HAP-1 (cell line): Measurements from ENCODE around the gene PPIF.

ENCODE experiments used
- DNase-seq, 2 experiments: peaks; one replicate each; pipeline ENCODE4 v3.0.0-alpha.2; 2016 to 2020; ENCODE audit warnings: low spot score in 2 of 2
- H3K27me3 ChIP-seq: fragments of 250-450 bp; sonication (Bioruptor Pico); 2 replicates; pipeline ENCODE4 v1.5.1; 2020; ENCODE audit warnings: low read depth, mild to moderate bottlenecking, moderate library complexity
- H3K36me3 ChIP-seq: fragments of 250-450 bp; sonication (Bioruptor Pico); replicated peaks from 2 replicates; pipeline ENCODE4 v1.5.1; 2020; ENCODE audit warnings: mild to moderate bottlenecking
- H3K4me1 ChIP-seq: fragments of 250-450 bp; sonication (Bioruptor Pico); 2 replicates; pipeline ENCODE4 v1.5.1; 2020; ENCODE audit warnings: mild to moderate bottlenecking
- H3K4me3 ChIP-seq: fragments of 250-450 bp; sonication (Bioruptor Pico); 2 replicates; pipeline ENCODE4 v1.5.1; 2020; ENCODE audit warnings: mild to moderate bottlenecking, moderate library complexity
- H3K9me3 ChIP-seq: fragments of 250-450 bp; sonication (Bioruptor Pico); 2 replicates; pipeline ENCODE4 v1.5.1; 2020; ENCODE audit warnings: mild to moderate bottlenecking, moderate library complexity
- in situ Hi-C: fragments of 300-500 bp; cut with MboI; formaldehyde crosslinking; loops from 3 replicates; pipeline ENCODE4 v1.14.3; 2020; ENCODE audit warnings: low sequenced_read_pairs, inconsistent platforms, mixed read lengths

Gene PPIF

GRCh38 chr10:79381804-79382221, 34.5 kb downstream of the PPIF start:
- no peaks in the 10 kb centered on the region for H3K27me3 ChIP-seq
- no peaks in the 10 kb centered on the region for H3K9me3 ChIP-seq
- in situ Hi-C loops, result loop anchor here (25.0 kb wide), 1 partner anchor 555 kb away; the partner anchor contains the start of gene SFTPD
- no peaks in the 10 kb centered on the region for H3K36me3 ChIP-seq
- DNase-seq, result peak in 1 of 2 experiments; percentile 4
- no peaks in the 10 kb centered on the region for H3K4me1 ChIP-seq
- H3K4me3 ChIP-seq, result no peak overlapping the region

- Histone ChIP-seq H3K4me1 (no peaks in the 10 kb centered on the region), H3K36me3 (no peaks in the 10 kb centered on the region), H3K4me3 (no peak overlapping the region), H3K9me3 (no peaks in the 10 kb centered on the region), H3K27me3 (no peaks in the 10 kb centered on the region)
- peak in 1 of 2 experiments; percentile 5 for DNase-seq
- in situ Hi-C loops, result loop anchor here (25.0 kb wide), 1 partner anchor 555 kb away; the partner anchor contains the start of gene SFTPD
Observed at GRCh38 chr10:79382491-79382941, 35.2 kb downstream of the PPIF start.

GRCh38 chr10:79383974-79384606, 36.8 kb downstream of the PPIF start:
- H3K4me3 ChIP-seq, result no peak overlapping the region
- no peaks in the 10 kb centered on the region for H3K9me3 ChIP-seq
- H3K27me3 ChIP-seq, result no peaks in the 10 kb centered on the region
- no peaks in the 10 kb centered on the region for H3K36me3 ChIP-seq
- peak in 1 of 2 experiments; percentile 4 for DNase-seq
- no peaks in the 10 kb centered on the region for H3K4me1 ChIP-seq
- in situ Hi-C loops, result loop anchor here (25.0 kb wide), 1 partner anchor 553 kb away; the partner anchor contains the start of gene SFTPD

- Histone ChIP-seq H3K36me3 (no peaks in the 10 kb centered on the region), H3K9me3 (no peaks in the 10 kb centered on the region), H3K4me3 (no peak overlapping the region), H3K27me3 (no peaks in the 10 kb centered on the region), H3K4me1 (no peaks in the 10 kb centered on the region)
- DNase-seq, result peak in 1 of 2 experiments; percentile 1
- in situ Hi-C loops, result loop anchor here (25.0 kb wide), 1 partner anchor 552 kb away; the partner anchor contains the start of gene SFTPD
Observed at GRCh38 chr10:79384773-79385391, 37.6 kb downstream of the PPIF start.

- H3K4me1 ChIP-seq, result no peaks in the 10 kb centered on the region
- peak in 1 of 2 experiments; percentile 3 for DNase-seq
- in situ Hi-C loops, result loop anchor here (25.0 kb wide), 1 partner anchor 552 kb away; the partner anchor contains the start of gene SFTPD
- H3K36me3 ChIP-seq, result no peaks in the 10 kb centered on the region
- H3K27me3 ChIP-seq, result no peaks in the 10 kb centered on the region
- no peak overlapping the region for H3K4me3 ChIP-seq
- no peaks in the 10 kb centered on the region for H3K9me3 ChIP-seq
Observed at GRCh38 chr10:79385392-79385795, 38.1 kb downstream of the PPIF start.

- no peak overlapping the region for H3K4me3 ChIP-seq
- DNase-seq, result peak in 1 of 2 experiments; percentile 12
- in situ Hi-C loops, result loop anchor here (25.0 kb wide), 1 partner anchor 551 kb away; the partner anchor contains the start of gene SFTPD
Observed at GRCh38 chr10:79385804-79386531, 38.7 kb downstream of the PPIF start.

GRCh38 chr10:79386637-79387465, 39.6 kb downstream of the PPIF start:
- in situ Hi-C loops, result loop anchor here (25.0 kb wide), 1 partner anchor 550 kb away; the partner anchor contains the start of gene SFTPD
- no peak overlapping the region for H3K4me3 ChIP-seq
- H3K4me1 ChIP-seq, result no peaks in the 10 kb centered on the region
- peak in 1 of 2 experiments; percentile 4 for DNase-seq
- H3K9me3 ChIP-seq, result no peaks in the 10 kb centered on the region
- H3K27me3 ChIP-seq, result no peaks in the 10 kb centered on the region
- no peaks in the 10 kb centered on the region for H3K36me3 ChIP-seq

More at GRCh38 chr10:79385804-79386531, 38.7 kb downstream of the PPIF start:
- no peaks in the 10 kb centered on the region for H3K36me3 ChIP-seq
- no peaks in the 10 kb centered on the region for H3K9me3 ChIP-seq
- no peaks in the 10 kb centered on the region for H3K4me1 ChIP-seq
- H3K27me3 ChIP-seq, result no peaks in the 10 kb centered on the region

- H3K4me3 ChIP-seq, result no peak overlapping the region
- H3K4me1 ChIP-seq, result no peaks in the 10 kb centered on the region
- no peaks in the 10 kb centered on the region for H3K9me3 ChIP-seq
- H3K27me3 ChIP-seq, result no peaks in the 10 kb centered on the region
- in situ Hi-C loops, result loop anchor here (25.0 kb wide), 1 partner anchor 550 kb away; the partner anchor contains the start of gene SFTPD
- peak in 1 of 2 experiments; percentile 2 for DNase-seq
- H3K36me3 ChIP-seq, result no peaks in the 10 kb centered on the region
Observed at GRCh38 chr10:79387466-79387973, 40.3 kb downstream of the PPIF start.

GRCh38 chr10:79387974-79388850, 40.9 kb downstream of the PPIF start:
- no peaks in the 10 kb centered on the region for H3K27me3 ChIP-seq
- in situ Hi-C loops, result loop anchor here (25.0 kb wide), 1 partner anchor 549 kb away; the partner anchor contains the start of gene SFTPD
- H3K4me3 ChIP-seq, result no peak overlapping the region
- H3K4me1 ChIP-seq, result no peaks in the 10 kb centered on the region
- H3K9me3 ChIP-seq, result no peaks in the 10 kb centered on the region
- DNase-seq, result peak in 1 of 2 experiments; percentile 3
- H3K36me3 ChIP-seq, result no peaks in the 10 kb centered on the region

GRCh38 chr10:79390057-79390456, 42.8 kb downstream of the PPIF start:
- Histone ChIP-seq H3K9me3 (no peaks in the 10 kb centered on the region), H3K4me3 (no peak overlapping the region), H3K36me3 (no peaks in the 10 kb centered on the region), H3K27me3 (no peaks in the 10 kb centered on the region), H3K4me1 (no peaks in the 10 kb centered on the region)
- in situ Hi-C loops, result loop anchor here (25.0 kb wide), 1 partner anchor 547 kb away; the partner anchor contains the start of gene SFTPD
- DNase-seq, result no peak

- Histone ChIP-seq H3K9me3 (no peaks in the 10 kb centered on the region), H3K36me3 (no peaks in the 10 kb centered on the region), H3K27me3 (no peaks in the 10 kb centered on the region), H3K4me1 (no peaks in the 10 kb centered on the region), H3K4me3 (no peak overlapping the region)
- in situ Hi-C loops, result loop anchor here (25.0 kb wide), 1 partner anchor 547 kb away; the partner anchor contains the start of gene SFTPD
- DNase-seq, result peak in 1 of 2 experiments; percentile 5
Observed at GRCh38 chr10:79390551-79391229, 43.4 kb downstream of the PPIF start.
